MM.1S (cell line): Measurements from ENCODE around the gene CDON.

ENCODE experiments used
- CTCF ChIP-seq: fragments of 300-600 bp; sonication (generic); IDR thresholded peaks from 2 replicates; pipeline ENCODE4 v1.5.1; 2016; ENCODE audit warnings: antibody characterized with exemption, low read length, mixed read lengths
- EZH2phosphoT487 ChIP-seq: fragments of 300-600 bp; sonication (generic); IDR thresholded peaks from 2 replicates; pipeline ENCODE4 v1.6.1; 2018; ENCODE audit warnings: antibody characterized with exemption, low read length

- TF ChIP-seq CTCF (no peak), EZH2phosphoT487 (no peak)
These were observed 117.5 kb downstream of the CDON start for GRCh38 chr11:125945011-125945796.
